Osteocyte (in vitro differentiated cells): Measurements from ENCODE around the gene RALGPS1. TPM values are rescaled to one million over a fixed set of nuclear protein-coding genes. Genes with fewer than 3 reads are reported as not detected.

Experiments used
- DNase-seq: peaks from one replicate; pipeline ENCODE4 v3.0.0; 2021; ENCODE audit warnings: mixed read lengths; ENCODE audit not compliant: unreplicated experiment; ENCODE audit errors: extremely low spot score
- H3K27ac Mint-ChIP-seq: one replicate; pipeline ENCODE4 v1.8.0; 2021; ENCODE audit warnings: mild to moderate bottlenecking, mixed read lengths; ENCODE audit not compliant: unreplicated experiment
- H3K27me3 Mint-ChIP-seq: one replicate; pipeline ENCODE4 v1.8.0; 2021; ENCODE audit warnings: mixed read lengths; ENCODE audit not compliant: unreplicated experiment
- H3K36me3 Mint-ChIP-seq: one replicate; pipeline ENCODE4 v1.8.0; 2021; ENCODE audit warnings: mixed read lengths; ENCODE audit not compliant: unreplicated experiment
- H3K4me1 Mint-ChIP-seq: one replicate; pipeline ENCODE4 v1.8.0; 2021; ENCODE audit warnings: mixed read lengths; ENCODE audit not compliant: unreplicated experiment
- H3K4me3 Mint-ChIP-seq: one replicate; pipeline ENCODE4 v1.8.0; 2021; ENCODE audit warnings: mild to moderate bottlenecking, moderate library complexity, mixed read lengths; ENCODE audit not compliant: unreplicated experiment
- H3K9me3 Mint-ChIP-seq: one replicate; pipeline ENCODE4 v1.8.0; 2021; ENCODE audit warnings: mixed read lengths; ENCODE audit not compliant: unreplicated experiment
- total RNA-seq: library from RNA; stranded (reverse); gene quantifications from 2 replicates; pipeline ENCODE4 v1.2.1, GENCODE V29; 2021
- TF ChIP-seq, protein P1 (sequence below): fragments of 200-600 bp; sonication (generic); IDR thresholded peaks from 2 replicates; pipeline ENCODE4 v1.5.0; 2021; ENCODE audit warnings: antibody characterized with exemption, mild to moderate bottlenecking, moderate library complexity

Gene RALGPS1
- total RNA-seq, 1 donor from 2014 or later: 9.9 TPM

DNA sequence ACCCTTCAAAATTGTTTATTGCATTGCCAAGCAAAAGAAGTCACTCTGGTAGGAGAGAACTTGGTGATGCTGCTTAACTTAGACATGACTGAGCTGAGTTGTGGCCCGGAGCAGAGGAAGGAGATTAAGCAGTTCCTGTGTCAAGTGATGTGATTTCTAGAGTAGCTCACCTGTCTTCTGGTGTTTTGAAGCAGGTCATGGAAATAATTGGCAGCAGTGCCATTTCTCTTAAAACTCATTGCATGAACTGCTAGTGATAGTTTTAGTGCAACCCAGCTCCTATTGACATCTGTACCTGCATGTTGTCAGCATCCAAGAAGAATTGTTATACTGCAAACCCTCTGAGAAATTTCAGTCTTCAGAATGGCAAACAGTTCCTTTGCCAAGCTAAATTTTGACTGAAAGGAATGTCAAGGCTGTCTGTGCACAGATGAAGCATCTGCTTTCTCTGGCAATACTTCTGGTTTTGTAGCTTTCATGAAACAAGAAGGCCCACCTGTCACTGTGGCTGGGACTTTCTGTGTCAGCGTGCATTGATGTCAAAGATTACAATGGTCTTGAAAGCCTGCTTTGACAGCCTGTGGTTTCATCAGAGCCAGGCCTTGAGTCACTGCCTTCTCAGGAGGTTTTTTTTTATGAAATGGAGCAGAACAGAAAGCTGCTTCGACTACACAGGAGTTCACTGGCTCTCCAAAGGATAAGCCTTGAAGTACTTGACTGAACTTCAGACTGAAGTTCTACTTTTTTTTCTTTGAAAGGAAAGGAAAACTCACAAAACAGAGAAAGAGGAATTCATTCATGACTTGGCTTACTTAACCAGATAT, 90.6 kb downstream of the RALGPS1 start:
- TF ChIP-seq, protein P1, sequence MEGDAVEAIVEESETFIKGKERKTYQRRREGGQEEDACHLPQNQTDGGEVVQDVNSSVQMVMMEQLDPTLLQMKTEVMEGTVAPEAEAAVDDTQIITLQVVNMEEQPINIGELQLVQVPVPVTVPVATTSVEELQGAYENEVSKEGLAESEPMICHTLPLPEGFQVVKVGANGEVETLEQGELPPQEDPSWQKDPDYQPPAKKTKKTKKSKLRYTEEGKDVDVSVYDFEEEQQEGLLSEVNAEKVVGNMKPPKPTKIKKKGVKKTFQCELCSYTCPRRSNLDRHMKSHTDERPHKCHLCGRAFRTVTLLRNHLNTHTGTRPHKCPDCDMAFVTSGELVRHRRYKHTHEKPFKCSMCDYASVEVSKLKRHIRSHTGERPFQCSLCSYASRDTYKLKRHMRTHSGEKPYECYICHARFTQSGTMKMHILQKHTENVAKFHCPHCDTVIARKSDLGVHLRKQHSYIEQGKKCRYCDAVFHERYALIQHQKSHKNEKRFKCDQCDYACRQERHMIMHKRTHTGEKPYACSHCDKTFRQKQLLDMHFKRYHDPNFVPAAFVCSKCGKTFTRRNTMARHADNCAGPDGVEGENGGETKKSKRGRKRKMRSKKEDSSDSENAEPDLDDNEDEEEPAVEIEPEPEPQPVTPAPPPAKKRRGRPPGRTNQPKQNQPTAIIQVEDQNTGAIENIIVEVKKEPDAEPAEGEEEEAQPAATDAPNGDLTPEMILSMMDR: no peak
- no peak for DNase-seq
- Mint-ChIP-seq H3K27me3 (peaks cover 4% of the 10 kb centered on the region), H3K27ac (no peak overlapping the region), H3K4me1 (no peaks in the 10 kb centered on the region), H3K9me3 (no peaks in the 10 kb centered on the region), H3K4me3 (no peak overlapping the region), H3K36me3 (peaks cover 2% of the 10 kb centered on the region)

DNA sequence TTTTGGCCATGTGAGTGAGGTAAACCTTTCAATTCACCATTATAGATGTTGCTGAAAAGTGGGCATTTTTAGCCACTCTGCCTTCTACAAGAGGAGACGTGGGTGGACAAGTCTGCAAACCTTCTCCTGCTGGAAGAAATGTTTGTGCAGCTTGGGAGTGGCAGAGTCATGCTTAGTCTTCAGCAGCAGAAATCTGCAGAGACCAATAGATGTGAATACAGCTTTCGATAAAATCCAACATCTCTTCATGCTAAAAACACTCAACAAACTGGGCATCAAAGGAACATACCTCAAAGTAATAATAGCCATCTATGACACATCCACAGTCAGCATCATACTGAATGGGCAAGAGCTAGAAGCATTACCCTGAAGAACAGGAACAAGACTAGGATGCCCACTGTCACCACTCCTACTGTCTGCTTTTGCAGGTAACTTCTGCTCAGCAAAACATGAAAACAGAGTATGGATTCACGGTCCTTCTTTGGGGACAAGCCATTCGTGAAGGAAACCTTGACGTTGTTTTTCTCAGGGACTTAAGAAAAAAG, 91.3 kb downstream of the RALGPS1 start:
- peaks cover 4% of the 10 kb centered on the region for H3K27me3 Mint-ChIP-seq
- peaks cover 2% of the 10 kb centered on the region for H3K36me3 Mint-ChIP-seq
- H3K4me1 Mint-ChIP-seq: no peaks in the 10 kb centered on the region
- H3K4me3 Mint-ChIP-seq: no peak overlapping the region
- no peak overlapping the region for H3K27ac Mint-ChIP-seq
- TF ChIP-seq, protein P1: no peak
- no peaks in the 10 kb centered on the region for H3K9me3 Mint-ChIP-seq
- DNase-seq: no peak

DNA sequence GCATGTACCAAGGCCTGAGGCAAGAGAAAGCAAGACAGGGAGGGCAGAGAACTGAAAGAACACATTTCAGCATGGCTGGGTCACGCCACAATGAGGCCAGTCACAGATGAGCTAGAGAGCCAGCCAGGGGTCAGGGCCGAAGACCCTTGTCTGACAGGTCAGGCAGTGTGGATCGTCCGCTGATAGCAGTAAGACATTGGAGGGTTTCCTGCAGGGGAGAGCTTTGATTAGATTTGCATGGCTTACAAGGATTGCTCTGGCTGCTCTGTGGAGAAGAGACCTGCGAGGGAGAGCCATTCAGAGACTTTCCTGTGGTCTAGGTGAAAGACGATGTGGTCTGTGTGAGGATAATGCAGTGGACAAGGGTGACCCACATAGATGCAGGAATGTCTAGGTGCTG, 93.1 kb downstream of the RALGPS1 start:
- Mint-ChIP-seq H3K36me3 (peaks cover 2% of the 10 kb centered on the region), H3K27me3 (peaks cover 5% of the 10 kb centered on the region), H3K27ac (no peak overlapping the region), H3K4me1 (no peaks in the 10 kb centered on the region), H3K4me3 (no peak overlapping the region), H3K9me3 (no peaks in the 10 kb centered on the region)
- DNase-seq: no peak
- TF ChIP-seq, protein P1: no peak

DNA sequence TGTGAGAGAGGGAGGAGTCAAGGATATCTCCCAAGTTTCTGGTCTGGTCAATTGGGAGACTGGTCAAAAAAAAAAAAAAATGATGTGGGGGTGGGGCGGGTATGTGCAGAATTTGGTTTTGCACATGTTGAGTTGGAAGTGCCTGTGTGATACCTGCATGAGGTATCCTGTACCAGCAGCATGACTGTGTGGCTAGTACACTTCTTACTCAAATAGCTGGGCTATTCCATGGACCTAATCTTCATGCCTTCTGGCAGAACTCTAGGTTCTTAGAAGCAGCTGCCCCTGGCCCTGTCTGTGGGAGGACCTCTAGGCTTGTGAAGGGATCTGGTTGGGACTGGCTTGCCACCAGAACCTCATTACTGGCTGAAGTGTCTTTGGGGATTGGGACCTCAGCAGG, 93.5 kb downstream of the RALGPS1 start:
- no peak overlapping the region for H3K4me3 Mint-ChIP-seq
- H3K36me3 Mint-ChIP-seq: peaks cover 2% of the 10 kb centered on the region
- no peak overlapping the region for H3K27ac Mint-ChIP-seq
- no peaks in the 10 kb centered on the region for H3K9me3 Mint-ChIP-seq
- TF ChIP-seq, protein P1: no peak
- H3K4me1 Mint-ChIP-seq: no peaks in the 10 kb centered on the region
- H3K27me3 Mint-ChIP-seq: peaks cover 6% of the 10 kb centered on the region
- no peak for DNase-seq

DNA sequence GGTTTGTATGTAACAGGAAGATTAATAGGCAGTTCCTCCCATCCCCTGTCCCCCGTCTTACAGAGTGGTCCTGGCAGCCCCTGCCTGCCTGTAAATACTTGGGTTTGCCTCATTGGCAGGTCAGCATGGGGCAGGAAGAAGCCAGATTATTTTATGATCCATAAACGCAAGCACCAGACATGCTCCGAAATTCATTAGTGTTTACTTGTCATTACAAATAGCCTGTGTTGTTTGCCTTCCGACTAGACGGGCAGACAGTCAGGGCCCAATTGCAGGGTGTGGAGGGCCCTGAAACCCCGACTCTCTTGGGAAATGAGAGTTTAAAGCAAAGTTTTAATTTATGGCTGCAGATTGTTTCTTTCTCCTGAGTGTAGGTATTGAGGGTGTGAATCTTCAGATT, 97.2 kb downstream of the RALGPS1 start:
- no peak for DNase-seq
- H3K36me3 Mint-ChIP-seq: no peaks in the 10 kb centered on the region
- TF ChIP-seq, protein P1: no peak
- no peak overlapping the region for H3K27ac Mint-ChIP-seq
- H3K4me1 Mint-ChIP-seq: no peaks in the 10 kb centered on the region
- H3K4me3 Mint-ChIP-seq: no peak overlapping the region
- H3K9me3 Mint-ChIP-seq: no peaks in the 10 kb centered on the region
- peaks cover 5% of the 10 kb centered on the region for H3K27me3 Mint-ChIP-seq
